Measurements from ENCODE around the gene NRROS. TPM values are rescaled to one million over a fixed set of nuclear protein-coding genes. Genes with fewer than 3 reads are reported as not detected.

Gene NRROS
- total and polyA plus RNA-seq, 2 experiments from 2014 or later, result 0.33 TPM; not detected in 1

- no peak overlapping the region for H2AFZ ChIP-seq
- 85% methylated on average over 3 of the region's 3 CpGs for WGBS (ENCODE audit: low lambda C conversion rate, missing lambda C conversion rate)
- H3K27me3 ChIP-seq, result no peaks in the 10 kb centered on the region
- no peak overlapping the region for H3K4me2 ChIP-seq
- no peak for DNase-seq (ENCODE audit: low spot score)
- no peaks in the 10 kb centered on the region for H3K79me2 ChIP-seq
- H3K27ac ChIP-seq, result no peak overlapping the region
- H3K4me1 ChIP-seq (ENCODE audit: insufficient read depth), result no peaks in the 10 kb centered on the region
- no peaks in the 10 kb centered on the region for H3K9me3 ChIP-seq (ENCODE audit: low read depth)
- TF ChIP-seq CTCF (IDR thresholded peaks at IDR 0.05; ENCODE audit: poor library complexity) (no peak), EZH2phosphoT487 (IDR thresholded peaks at IDR 0.05; ENCODE audit: low read depth, severe bottlenecking, unreplicated experiment) (no peak), EZH2 (IDR thresholded peaks at IDR 0.05; ENCODE audit: borderline replicate concordance) (no peak)
- no peaks in the 10 kb centered on the region for H4K20me1 ChIP-seq (ENCODE audit: insufficient read depth, poor library complexity, severe bottlenecking)
- H3K36me3 ChIP-seq (replicated peaks; ENCODE audit: insufficient read depth, low read depth), result no peaks in the 10 kb centered on the region
- H3K9me2 ChIP-seq (replicated peaks; ENCODE audit: insufficient read depth), result no peaks in the 10 kb centered on the region
- H3K4me3 ChIP-seq, result no peak overlapping the region
Observed at GRCh38 chr3:196673632-196674031, 34.1 kb downstream of the NRROS start.

- H3K36me3 ChIP-seq (replicated peaks; ENCODE audit: insufficient read depth, low read depth), result no peaks in the 10 kb centered on the region
- H3K4me2 ChIP-seq, result no peak overlapping the region
- no peaks in the 10 kb centered on the region for H4K20me1 ChIP-seq (ENCODE audit: insufficient read depth, poor library complexity, severe bottlenecking)
- H3K79me2 ChIP-seq, result no peaks in the 10 kb centered on the region
- H3K27ac ChIP-seq, result peak overlapping the region; percentile 16
- DNase-seq (ENCODE audit: low spot score), result no peak
- H3K27me3 ChIP-seq, result no peaks in the 10 kb centered on the region
- no peak overlapping the region for H3K4me3 ChIP-seq
- no peaks in the 10 kb centered on the region for H3K9me3 ChIP-seq (ENCODE audit: low read depth)
- H3K9me2 ChIP-seq (replicated peaks; ENCODE audit: insufficient read depth), result no peaks in the 10 kb centered on the region
- no peak overlapping the region for H2AFZ ChIP-seq
- WGBS (ENCODE audit: low lambda C conversion rate, missing lambda C conversion rate), result 27% methylated on average over 1 of the region's 1 CpG
- H3K4me1 ChIP-seq (ENCODE audit: insufficient read depth), result no peaks in the 10 kb centered on the region
- TF ChIP-seq CTCF (IDR thresholded peaks at IDR 0.05; ENCODE audit: poor library complexity) (no peak), EZH2 (IDR thresholded peaks at IDR 0.05; ENCODE audit: borderline replicate concordance) (no peak), EZH2phosphoT487 (IDR thresholded peaks at IDR 0.05; ENCODE audit: low read depth, severe bottlenecking, unreplicated experiment) (no peak)
Observed at GRCh38 chr3:196677353-196677752, 37.9 kb downstream of the NRROS start.

- Histone ChIP-seq H3K4me2 (no peak overlapping the region), H3K4me3 (no peak overlapping the region), H3K36me3 (replicated peaks; ENCODE audit: insufficient read depth, low read depth) (no peaks in the 10 kb centered on the region), H3K27ac (peak overlapping the region; percentile 16), H3K4me1 (ENCODE audit: insufficient read depth) (no peaks in the 10 kb centered on the region), H3K9me3 (ENCODE audit: low read depth) (no peaks in the 10 kb centered on the region), H3K79me2 (no peaks in the 10 kb centered on the region), H4K20me1 (ENCODE audit: insufficient read depth, poor library complexity, severe bottlenecking) (no peaks in the 10 kb centered on the region), H2AFZ (no peak overlapping the region), H3K27me3 (no peaks in the 10 kb centered on the region), H3K9me2 (replicated peaks; ENCODE audit: insufficient read depth) (no peaks in the 10 kb centered on the region)
- no peak for TF ChIP-seq EZH2 (IDR thresholded peaks at IDR 0.05; ENCODE audit: borderline replicate concordance)
- TF ChIP-seq CTCF (IDR thresholded peaks at IDR 0.05; ENCODE audit: poor library complexity), result no peak
- no peak for TF ChIP-seq EZH2phosphoT487 (IDR thresholded peaks at IDR 0.05; ENCODE audit: low read depth, severe bottlenecking, unreplicated experiment)
- 29% methylated on average over 1 of the region's 1 CpG for WGBS (ENCODE audit: low lambda C conversion rate, missing lambda C conversion rate)
- DNase-seq (ENCODE audit: low spot score), result no peak
Observed at GRCh38 chr3:196677931-196678330, 38.4 kb downstream of the NRROS start.

Data from hepatocyte (in vitro differentiated cells).